ENCODE data around the gene STX12.
A peak's percentile ranks its signal among the peaks of the same experiment; 100 is the strongest.
"Not testable (repeated sequence)": the region's sequence is repeated elsewhere in the genome, so short reads cannot be mapped to it uniquely, and the experiment has no call there.

The STX12 gene

DNA sequence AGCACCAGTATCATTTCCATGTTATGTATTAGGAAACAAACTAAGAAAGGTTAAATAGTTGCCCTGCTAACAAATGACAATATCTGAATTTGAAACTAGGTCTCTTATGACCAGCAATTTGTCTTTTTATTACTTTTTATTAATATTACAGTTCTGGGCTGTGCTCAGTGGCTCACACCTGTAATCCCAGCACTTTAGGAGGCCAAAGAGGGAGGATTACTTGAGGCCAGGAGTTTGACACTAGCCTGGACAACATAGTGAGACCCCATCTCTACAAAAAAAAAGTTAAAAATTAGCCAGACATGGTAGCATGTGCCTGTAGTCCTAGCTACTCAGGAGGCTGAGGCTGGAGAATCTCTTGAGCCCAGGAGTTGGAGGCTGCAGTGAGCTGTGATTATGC is 3.3 kb downstream of the STX12 start:
- DNase-seq = not testable (repeated sequence)

DNA sequence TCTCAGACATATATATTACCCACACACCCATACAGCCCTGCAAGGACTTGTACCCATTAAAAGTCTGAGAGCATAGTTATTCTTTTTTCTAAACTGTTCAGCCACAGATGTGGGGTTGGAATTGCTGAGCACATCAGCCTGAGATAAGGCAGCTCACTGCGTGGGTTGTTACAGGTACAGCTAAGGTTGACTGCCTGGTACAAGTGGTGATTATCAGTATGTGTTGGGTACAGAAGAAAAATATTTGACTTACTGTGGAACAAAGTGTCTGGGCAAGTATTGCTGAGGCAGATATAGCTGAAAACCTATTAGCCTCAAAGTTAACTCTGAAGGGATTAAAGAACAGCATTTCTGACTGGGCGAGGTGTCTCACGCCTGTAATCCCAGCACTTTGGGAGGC is 5.0 kb downstream of the STX12 start:
- DNase-seq = no peak

DNA sequence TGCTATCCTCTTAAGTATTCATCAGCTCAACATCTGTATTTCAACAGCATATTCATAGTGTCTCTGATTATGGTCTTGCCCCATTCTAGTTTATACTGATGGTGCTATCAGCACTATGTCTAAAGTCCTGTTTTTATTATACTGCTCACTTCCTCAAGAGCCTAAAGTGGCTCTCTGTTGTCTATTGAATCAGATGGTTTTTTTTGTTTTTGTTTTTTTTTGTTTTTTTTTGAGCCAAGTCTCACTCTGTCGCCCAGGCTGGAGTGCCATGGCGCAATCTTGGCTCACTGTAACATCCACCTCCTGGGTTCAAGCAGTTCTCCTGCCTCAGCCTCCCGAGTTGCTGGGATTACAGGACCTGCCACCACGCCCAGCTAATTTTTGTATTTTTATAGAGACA is 6.1 kb downstream of the STX12 start:
- no peak for DNase-seq

GRCh38 chr1:27782950-27783349 is 9.9 kb downstream of the STX12 start:
- no peak for DNase-seq

DNA sequence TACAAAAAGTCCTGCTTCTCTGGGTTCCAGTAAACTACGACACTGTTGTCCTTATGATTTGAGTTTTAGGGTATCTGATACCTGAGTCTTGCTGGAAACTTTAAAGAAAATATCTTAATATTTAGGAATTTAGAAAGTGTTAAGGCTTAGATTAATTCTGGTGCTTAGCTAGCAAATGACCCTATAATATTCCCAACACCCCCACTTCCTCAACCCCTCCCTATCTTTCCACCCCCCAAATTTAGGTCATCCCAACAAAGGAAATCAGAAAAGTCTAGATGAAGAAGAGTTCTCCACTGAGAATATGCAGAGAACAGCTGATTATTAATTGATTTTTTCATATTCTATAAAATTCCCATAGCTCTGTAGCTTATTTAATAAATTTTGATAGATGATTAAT is 11.7 kb downstream of the STX12 start:
- DNase-seq = no peak

- no peak for DNase-seq
These were observed 12.9 kb downstream of the STX12 start for GRCh38 chr1:27785781-27786455.

GRCh38 chr1:27787895-27788294 is 14.9 kb downstream of the STX12 start:
- DNase-seq = no peak

DNA sequence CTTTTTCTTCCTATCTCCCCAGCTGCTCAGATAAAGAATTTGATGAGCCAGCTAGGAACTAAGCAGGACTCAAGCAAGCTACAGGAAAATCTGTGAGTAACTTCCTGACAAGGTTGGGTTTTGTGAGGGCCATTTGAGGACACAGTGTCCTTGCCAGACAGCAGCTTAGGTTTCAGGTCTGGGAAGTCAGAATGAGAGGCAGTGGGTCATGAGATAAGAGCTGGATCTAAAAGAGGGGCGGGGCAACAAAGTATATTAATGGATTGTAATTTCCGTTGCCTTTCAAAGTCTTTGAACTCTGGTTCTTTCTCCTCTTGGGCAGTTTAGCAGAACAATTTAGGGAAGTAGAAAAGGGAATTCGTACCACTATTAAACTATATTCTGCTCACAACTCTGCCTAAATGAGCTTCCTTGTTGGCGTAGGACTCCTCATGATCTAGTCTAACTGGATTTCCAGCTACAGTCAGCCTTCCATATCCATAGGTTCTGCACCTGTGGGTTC is 16.6 kb downstream of the STX12 start:
- DNase-seq = no peak

- DNase-seq = not testable (repeated sequence)
These were observed 17.3 kb downstream of the STX12 start for GRCh38 chr1:27790270-27790669.

DNA sequence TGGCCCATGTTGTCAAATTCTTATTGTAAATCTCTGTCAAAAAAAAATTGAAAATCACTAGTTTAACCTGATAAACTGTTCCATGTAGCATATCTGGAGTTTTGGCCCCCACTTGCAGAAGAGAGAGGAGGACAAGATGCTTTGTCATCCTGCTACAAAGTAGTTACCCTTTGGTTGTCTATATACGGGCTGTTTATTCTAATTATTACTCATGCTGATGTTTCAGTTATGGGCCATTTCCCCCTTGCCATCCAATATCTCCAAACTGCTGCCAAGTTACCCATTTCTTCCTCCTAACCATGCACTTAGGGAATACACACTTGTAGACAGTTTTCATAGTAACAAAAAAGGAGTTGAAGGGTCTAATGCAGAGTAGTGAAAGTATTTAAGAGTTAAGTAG is 22.6 kb downstream of the STX12 start:
- DNase-seq = no peak

- DNase-seq = no peak
These were observed 31.8 kb downstream of the STX12 start for GRCh38 chr1:27804791-27805190.

- no peak for DNase-seq
These were observed 33.7 kb downstream of the STX12 start for GRCh38 chr1:27806758-27807157.

- DNase-seq = no peak
These were observed 34.4 kb downstream of the STX12 start for GRCh38 chr1:27807385-27807784.

- not testable (repeated sequence) for DNase-seq
These were observed 35.1 kb downstream of the STX12 start for GRCh38 chr1:27808131-27808530.

DNA sequence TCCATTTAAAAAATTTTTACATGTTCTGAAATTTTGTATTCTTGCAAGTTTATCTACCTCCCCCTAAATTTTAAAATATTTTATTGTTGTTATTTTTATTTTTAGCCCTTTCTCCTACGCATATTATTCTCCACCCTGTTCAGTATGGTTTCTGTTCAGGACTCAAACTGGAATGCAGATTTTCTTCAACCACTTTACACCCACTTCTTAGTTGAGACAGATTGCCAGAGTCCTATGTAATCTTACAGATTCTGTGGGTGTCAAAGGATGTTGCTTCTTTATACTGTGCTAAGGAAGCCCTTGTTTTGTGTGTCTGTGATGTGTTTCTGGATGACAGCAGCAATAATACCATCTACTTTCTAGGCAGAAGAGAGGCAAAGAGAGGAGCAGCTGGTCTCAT is 36.9 kb downstream of the STX12 start:
- no peak for DNase-seq

- DNase-seq = no peak
These were observed 38.9 kb downstream of the STX12 start for GRCh38 chr1:27811741-27812500.

GRCh38 chr1:27816921-27817630 is 44.1 kb downstream of the STX12 start:
- no peak for DNase-seq

DNA sequence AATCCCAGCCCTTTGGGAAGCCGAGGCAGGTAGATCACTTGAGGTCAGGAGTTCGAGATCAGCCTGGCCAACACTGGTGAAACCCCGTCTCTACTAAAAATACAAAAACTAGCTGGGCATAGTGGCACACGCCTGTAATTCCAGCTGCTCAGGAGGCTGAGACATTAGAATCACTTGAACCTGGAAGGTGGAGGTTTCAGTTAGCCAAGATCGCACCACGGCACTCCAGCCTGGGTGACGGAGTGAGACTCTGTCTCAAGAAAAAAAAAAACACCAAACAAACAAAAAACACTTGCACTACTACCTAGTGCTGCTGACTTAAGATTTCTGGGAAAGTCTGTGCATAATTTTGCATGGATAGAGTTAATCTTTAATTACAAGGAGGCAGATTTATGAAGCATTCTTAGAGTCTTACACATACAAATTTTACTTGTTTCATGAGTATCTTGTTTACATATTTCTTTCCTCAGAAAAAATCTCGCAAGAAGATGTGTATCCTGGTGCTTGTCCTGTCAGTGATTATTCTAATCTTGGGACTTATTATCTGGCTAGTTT is 48.8 kb downstream of the STX12 start:
- DNase-seq = no peak

DNA sequence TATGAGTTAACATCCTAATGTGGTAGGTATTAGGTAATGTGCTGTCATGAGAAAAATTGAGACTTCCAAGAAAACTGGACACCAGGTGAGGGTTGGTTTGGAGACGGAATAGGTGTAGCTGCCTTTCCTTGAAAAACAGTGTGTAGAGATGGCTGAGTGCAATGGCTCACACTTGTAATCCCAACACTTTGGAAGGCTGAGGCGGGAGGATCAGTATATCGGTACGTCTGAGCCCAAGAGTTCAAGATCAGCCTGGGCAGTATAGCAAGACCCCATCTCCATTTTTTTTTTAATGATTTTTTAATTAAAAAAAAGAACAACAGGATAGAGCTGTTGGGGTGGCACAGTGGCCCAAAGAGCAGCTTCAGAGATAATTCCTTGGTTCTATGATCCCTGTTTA is 50.8 kb downstream of the STX12 start:
- DNase-seq = no peak

DNA sequence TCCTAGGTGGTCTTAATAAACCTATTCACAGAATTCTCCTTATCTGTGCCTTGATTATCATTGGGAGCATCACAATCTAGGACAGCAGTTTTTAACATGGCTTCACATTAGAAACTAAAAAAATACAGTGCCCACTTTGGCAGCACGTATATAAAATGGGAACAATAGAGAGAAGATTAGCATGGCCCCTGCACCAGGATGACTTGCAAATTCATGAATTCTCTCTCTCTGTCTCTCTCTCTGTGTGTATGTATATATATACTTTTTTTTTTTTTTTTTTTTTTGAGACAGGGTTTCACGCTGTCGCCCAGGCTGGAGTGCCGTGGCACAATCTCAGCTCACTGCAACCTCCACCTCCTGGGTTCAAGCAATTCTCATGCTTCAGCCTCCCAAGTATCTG is 51.4 kb downstream of the STX12 start:
- no peak for DNase-seq

- DNase-seq = not testable (repeated sequence)
These were observed 56.4 kb downstream of the STX12 start for GRCh38 chr1:27829339-27829960.

DNA sequence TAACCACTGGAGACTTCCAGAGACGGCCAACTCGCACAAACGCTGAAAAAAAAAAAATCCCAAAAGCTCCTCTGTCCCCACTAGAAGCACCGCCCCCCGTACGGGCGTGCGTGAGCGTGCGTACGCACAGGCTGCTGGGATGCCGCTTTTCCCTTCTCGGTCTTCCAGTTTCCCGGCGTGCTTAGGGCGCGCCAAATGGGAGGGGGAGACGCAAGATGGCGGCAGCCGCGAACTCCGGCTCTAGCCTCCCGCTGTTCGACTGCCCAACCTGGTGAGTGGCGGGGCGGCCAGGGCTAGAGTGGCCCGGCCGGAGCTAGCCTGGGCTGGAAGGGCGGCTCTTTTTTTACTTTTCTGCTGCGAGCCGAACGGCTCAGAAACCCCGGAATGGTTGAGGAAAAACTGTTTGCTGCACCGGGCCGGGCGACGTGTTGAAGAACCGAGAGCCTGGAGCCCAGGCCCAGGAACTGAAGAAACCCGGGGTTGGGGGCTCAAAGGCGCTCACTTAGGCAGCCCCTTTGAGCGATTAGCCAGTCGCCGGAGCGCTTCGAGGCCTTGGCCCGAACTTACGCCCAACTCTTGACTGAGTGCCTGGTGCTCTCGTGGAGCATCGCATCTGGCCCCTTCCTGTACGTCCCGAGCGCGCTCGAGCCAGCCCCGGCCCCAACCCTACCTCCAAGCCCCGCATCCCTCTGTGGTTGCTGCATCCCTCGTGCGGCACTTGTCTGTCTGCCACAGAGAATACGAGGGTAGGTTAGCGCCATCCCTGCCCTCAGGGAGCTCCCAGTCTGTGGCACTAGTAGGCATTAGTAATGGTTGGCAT is 57.8 kb downstream of the STX12 start, which contains the start of gene PPP1R8:
TSS of gene PPP1R8 (plus strand) at position 162 of the 820 bp plus-strand sequence. CDS start at position 216, 54 bp downstream.
- DNase-seq = peak; percentile 88 to 91
